Liver (tissue), 9 donors: ENCODE measurements around the gene LLPH. TPM values are rescaled to one million over a fixed set of nuclear protein-coding genes. Genes with fewer than 3 reads are reported as not detected.

Experiments used
- DNase-seq: peaks from one replicate; pipeline ENCODE4 v3.0.0-alpha.2; 2017; ENCODE audit warnings: low spot score
- H3K27ac ChIP-seq, 2 donors: one replicate each; pipeline ENCODE4 v1.7.0; 2013; ENCODE audit warnings: inconsistent platforms in 2 of 2, low read length in 2 of 2, control low read depth in 1 of 2, low read depth in 1 of 2, mild to moderate bottlenecking in 1 of 2
- H3K27me3 ChIP-seq, 4 donors: one replicate each; pipeline versions ENCODE4 v1.6.1 to v1.7.0; 2013; ENCODE audit warnings: low read length in 3 of 4, inconsistent platforms in 1 of 4, mild to moderate bottlenecking in 1 of 4, moderate library complexity in 1 of 4; ENCODE audit not compliant: control insufficient read depth in 4 of 4, insufficient read depth in 4 of 4
- H3K36me3 ChIP-seq, 4 donors: one replicate each; pipeline versions ENCODE4 v1.6.1 to v1.7.0; 2013; ENCODE audit warnings: low read length in 3 of 4, mild to moderate bottlenecking in 3 of 4, low read depth in 1 of 4, moderate library complexity in 1 of 4; ENCODE audit not compliant: control insufficient read depth in 4 of 4, insufficient read depth in 3 of 4
- H3K4me1 ChIP-seq, 4 donors: one replicate each; pipeline versions ENCODE4 v1.6.1 to v1.7.0; 2013; ENCODE audit warnings: low read length in 3 of 4, mild to moderate bottlenecking in 3 of 4, moderate library complexity in 1 of 4; ENCODE audit not compliant: control insufficient read depth in 4 of 4, insufficient read depth in 4 of 4
- H3K4me3 ChIP-seq, 3 donors: one replicate each; pipeline versions ENCODE4 v1.6.1 to v1.7.0; 2013; ENCODE audit warnings: low read length in 3 of 3, control low read depth in 1 of 3, low read depth in 1 of 3, mild to moderate bottlenecking in 1 of 3
- H3K9ac ChIP-seq, 2 donors: one replicate each; pipeline ENCODE4 v1.7.0; 2013; ENCODE audit warnings: low read length in 2 of 2, mild to moderate bottlenecking in 2 of 2, moderate library complexity in 2 of 2, control low read depth in 1 of 2, low read depth in 1 of 2
- H3K9me3 ChIP-seq, 4 donors: one replicate each; pipeline versions ENCODE4 v1.6.1 to v1.7.0; 2013; ENCODE audit warnings: low read length in 3 of 4; ENCODE audit not compliant: control insufficient read depth in 4 of 4
- EGR1 ChIP-seq, 2 donors: IDR thresholded peaks; 2 replicates each; pipeline ENCODE4 v1.6.1; 2016 to 2018; ENCODE audit warnings: antibody characterized with exemption in 2 of 2, low read depth in 2 of 2
- FOXA1 ChIP-seq: IDR thresholded peaks from 2 replicates; pipeline ENCODE4 v1.6.1; 2016; ENCODE audit warnings: antibody characterized with exemption
- FOXA2 ChIP-seq: IDR thresholded peaks from 2 replicates; pipeline ENCODE4 v1.6.1; 2016; ENCODE audit warnings: antibody characterized with exemption
- GABPA ChIP-seq, 2 donors: IDR thresholded peaks in 1 of 2; conservative IDR thresholded peaks in 1 of 2; 2 replicates each; pipeline ENCODE4 v1.6.1; 2016; ENCODE audit warnings: antibody characterized with exemption in 2 of 2, mild to moderate bottlenecking in 1 of 2, moderate library complexity in 1 of 2
- HNF4A ChIP-seq, 2 donors: conservative IDR thresholded peaks; 2 replicates each; pipeline ENCODE4 v1.6.1; 2016; ENCODE audit warnings: antibody characterized with exemption in 2 of 2, mild to moderate bottlenecking in 2 of 2
- HNF4G ChIP-seq: IDR thresholded peaks from 2 replicates; pipeline ENCODE4 v1.6.1; 2016; ENCODE audit warnings: antibody characterized with exemption
- JUND ChIP-seq, 2 donors: IDR thresholded peaks; 2 replicates each; pipeline ENCODE4 v1.6.1; 2016; ENCODE audit warnings: antibody characterized with exemption in 2 of 2
- MAX ChIP-seq: IDR thresholded peaks from 2 replicates; pipeline ENCODE4 v1.6.1; 2016; ENCODE audit warnings: antibody characterized with exemption
- NR2F2 ChIP-seq: IDR thresholded peaks from 2 replicates; pipeline ENCODE4 v1.6.1; 2016; ENCODE audit warnings: antibody characterized with exemption
- RAD21 ChIP-seq, 2 donors: IDR thresholded peaks; 2 replicates each; pipeline ENCODE4 v1.6.1; 2016; ENCODE audit warnings: antibody characterized with exemption in 2 of 2, mild to moderate bottlenecking in 2 of 2
- REST ChIP-seq: IDR thresholded peaks from 2 replicates; pipeline ENCODE4 v1.6.1; 2016; ENCODE audit warnings: antibody characterized with exemption, mild to moderate bottlenecking
- RXRA ChIP-seq, 2 donors: IDR thresholded peaks; 2 replicates each; pipeline ENCODE4 v1.6.1; 2017 to 2018; ENCODE audit warnings: antibody characterized with exemption in 2 of 2, mild to moderate bottlenecking in 1 of 2
- SP1 ChIP-seq: IDR thresholded peaks from 2 replicates; pipeline ENCODE4 v1.6.1; 2018; ENCODE audit warnings: antibody characterized with exemption, mild to moderate bottlenecking
- TAF1 ChIP-seq: conservative IDR thresholded peaks from 2 replicates; pipeline ENCODE4 v1.6.1; 2016; ENCODE audit warnings: antibody characterized with exemption, mild to moderate bottlenecking
- YY1 ChIP-seq: IDR thresholded peaks from 2 replicates; pipeline ENCODE4 v1.6.1; 2016; ENCODE audit warnings: antibody characterized with exemption, mild to moderate bottlenecking
- ZBTB33 ChIP-seq: IDR thresholded peaks from 2 replicates; pipeline ENCODE4 v1.6.1; 2016; ENCODE audit warnings: antibody characterized with exemption
- WGBS: extraction: QIAGEN DNeasy Blood & Tissue Kit; methylation state at CpG from one replicate; pipeline ENCODE4 v1.1.7; 2013; 5-methylcytosine and 5-hydroxymethylcytosine counted together
- polyA plus RNA-seq, 2 donors: library from polyadenylated mRNA; stranded (reverse) in 1 of 2; unstranded in 1 of 2; fragments of 200-250 nt in 1 of 2; fragments of >200 nt in 1 of 2; fragmentation: Nextera tagmentation in 1 of 2; extraction: Ambion mirVana in 1 of 2; gene quantifications; one replicate each; pipeline versions ENCODE4 v1.2.1 to v1.2.3, GENCODE V29; 2013 to 2015
- total RNA-seq, 2 donors: library from RNA; depleted of rRNA; stranded (reverse); fragments of >200 nt; gene quantifications; one replicate each; pipeline ENCODE4 v1.2.3, GENCODE V29; 2014
- TF ChIP-seq, protein P1 (sequence below): IDR thresholded peaks from 2 replicates; pipeline ENCODE4 v1.6.1; 2016; ENCODE audit warnings: antibody characterized with exemption
- TF ChIP-seq, protein P2 (sequence below): fragments of 150-350 bp; IDR thresholded peaks from 2 replicates; pipeline ENCODE4 v1.5.1; 2017; ENCODE audit warnings: improper control_type of control experiment, low read depth, low read length; ENCODE audit not compliant: missing input control
- donor health status: healthy.
- donor health status: healthy.
- donor health status: healthy.
- donor health status: healthy.
- donor health status: healthy.

Gene LLPH
- total and polyA plus RNA-seq, 4 donors = 2.6 to 18.1 (median 6.6) TPM

DNA sequence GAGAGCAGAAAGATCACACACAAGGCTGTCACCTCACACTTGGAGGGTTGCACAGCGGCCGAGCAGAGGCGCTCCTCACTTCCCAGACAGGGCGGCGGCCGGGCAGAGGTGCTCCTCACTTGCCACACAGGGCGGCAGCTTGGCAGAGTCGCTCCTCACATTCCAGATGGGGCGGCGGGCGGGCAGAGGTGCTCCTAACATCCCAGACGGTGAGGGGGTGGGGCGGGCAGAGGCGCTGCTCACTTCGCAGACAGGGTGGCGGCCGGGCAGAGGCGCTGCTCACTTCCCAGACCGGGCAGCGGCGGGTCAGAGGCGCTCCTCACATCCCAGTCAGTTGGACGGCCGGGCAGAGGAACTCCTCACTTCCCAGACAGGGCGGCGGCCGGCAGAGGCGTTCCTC, 30.2 kb upstream of the LLPH start:
- no peaks in the 10 kb centered on the region for H3K9me3 ChIP-seq
- no peak overlapping the region for H3K4me3 ChIP-seq
- H3K4me1 ChIP-seq = no peaks in the 10 kb centered on the region
- no peak for DNase-seq
- 95% methylated on average over 28 of the region's 28 CpGs for WGBS
- H3K36me3 ChIP-seq = peaks cover 3 to 7% (median 4%) of the 10 kb centered on the region in 4 donors
- H3K27me3 ChIP-seq = no peaks in the 10 kb centered on the region
- H3K27ac ChIP-seq = no peak overlapping the region
- TF ChIP-seq YY1 (no peak), TAF1 (no peak), GABPA (IDR thresholded peaks at IDR 0.05 in 1 of 2, conservative IDR thresholded peaks at IDR 0.05 in 1 of 2) (no peak), SP1 (no peak), HNF4A (conservative IDR thresholded peaks at IDR 0.05) (no peak), MAX (no peak), RXRA (IDR thresholded peaks at IDR 0.05) (no peak), FOXA2 (no peak), ZBTB33 (no peak), JUND (IDR thresholded peaks at IDR 0.05) (no peak), REST (no peak), NR2F2 (no peak), HNF4G (no peak), RAD21 (IDR thresholded peaks at IDR 0.05) (no peak), FOXA1 (no peak), EGR1 (IDR thresholded peaks at IDR 0.05; ENCODE audit: low read depth in 2 of 2) (no peak)
- TF ChIP-seq, protein P1, sequence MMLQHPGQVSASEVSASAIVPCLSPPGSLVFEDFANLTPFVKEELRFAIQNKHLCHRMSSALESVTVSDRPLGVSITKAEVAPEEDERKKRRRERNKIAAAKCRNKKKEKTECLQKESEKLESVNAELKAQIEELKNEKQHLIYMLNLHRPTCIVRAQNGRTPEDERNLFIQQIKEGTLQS = no peak
- TF ChIP-seq, protein P2, sequence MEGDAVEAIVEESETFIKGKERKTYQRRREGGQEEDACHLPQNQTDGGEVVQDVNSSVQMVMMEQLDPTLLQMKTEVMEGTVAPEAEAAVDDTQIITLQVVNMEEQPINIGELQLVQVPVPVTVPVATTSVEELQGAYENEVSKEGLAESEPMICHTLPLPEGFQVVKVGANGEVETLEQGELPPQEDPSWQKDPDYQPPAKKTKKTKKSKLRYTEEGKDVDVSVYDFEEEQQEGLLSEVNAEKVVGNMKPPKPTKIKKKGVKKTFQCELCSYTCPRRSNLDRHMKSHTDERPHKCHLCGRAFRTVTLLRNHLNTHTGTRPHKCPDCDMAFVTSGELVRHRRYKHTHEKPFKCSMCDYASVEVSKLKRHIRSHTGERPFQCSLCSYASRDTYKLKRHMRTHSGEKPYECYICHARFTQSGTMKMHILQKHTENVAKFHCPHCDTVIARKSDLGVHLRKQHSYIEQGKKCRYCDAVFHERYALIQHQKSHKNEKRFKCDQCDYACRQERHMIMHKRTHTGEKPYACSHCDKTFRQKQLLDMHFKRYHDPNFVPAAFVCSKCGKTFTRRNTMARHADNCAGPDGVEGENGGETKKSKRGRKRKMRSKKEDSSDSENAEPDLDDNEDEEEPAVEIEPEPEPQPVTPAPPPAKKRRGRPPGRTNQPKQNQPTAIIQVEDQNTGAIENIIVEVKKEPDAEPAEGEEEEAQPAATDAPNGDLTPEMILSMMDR = no peak
- H3K9ac ChIP-seq = no peak overlapping the region
